ENCODE results near the gene TXLNA. TPM values are rescaled to one million over a fixed set of nuclear protein-coding genes. Genes with fewer than 3 reads are reported as not detected.

The TXLNA gene
- total RNA-seq, 1 donor from 2014 or later: 49.5 TPM

DNA sequence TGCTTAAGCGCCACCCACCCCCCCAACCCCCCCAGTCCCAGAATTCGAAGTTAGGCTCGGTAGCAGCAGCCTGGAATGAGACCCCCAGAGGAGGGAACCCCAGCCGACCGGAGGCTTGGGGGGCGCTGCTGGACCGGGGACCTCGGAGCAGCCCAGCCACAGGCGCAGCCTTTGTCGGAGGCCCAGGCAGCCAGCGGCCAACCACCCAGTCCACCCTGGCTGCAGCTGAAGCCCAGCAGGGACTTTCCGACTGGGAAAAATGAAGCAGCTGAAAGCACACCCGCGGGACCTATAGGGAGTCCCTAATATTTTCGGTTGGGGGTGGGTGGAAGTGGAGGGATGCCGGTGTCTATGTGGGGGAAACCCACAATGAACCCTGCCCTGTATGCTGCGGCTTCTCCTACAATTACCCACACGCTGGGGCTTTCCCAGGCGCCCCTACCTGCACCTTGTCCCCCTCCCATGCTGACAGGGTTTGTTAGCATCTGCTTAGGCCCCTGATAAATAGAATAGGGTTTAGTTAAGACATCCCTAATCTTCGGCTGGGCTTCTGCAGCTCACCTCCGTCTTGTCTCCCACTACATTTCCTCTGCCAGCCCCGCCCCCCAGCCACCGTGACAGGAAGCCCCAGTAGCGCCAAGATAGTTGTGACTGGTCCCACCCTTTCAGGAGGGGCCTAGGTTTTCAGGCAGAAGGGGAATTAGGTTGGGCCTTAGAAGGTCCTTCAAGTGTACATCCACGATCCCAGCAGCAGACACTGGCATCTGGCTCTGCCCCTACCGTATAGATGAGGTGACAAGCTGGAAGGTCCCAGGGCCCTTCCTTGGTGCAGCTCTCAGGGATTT, 21.8 kb downstream of the TXLNA start:
- intact Hi-C loops (cut with DNase I): no loop called here
- DNase-seq (ENCODE audit: low spot score) (peak; percentile 85), ATAC-seq (peak; percentile 51)

DNA sequence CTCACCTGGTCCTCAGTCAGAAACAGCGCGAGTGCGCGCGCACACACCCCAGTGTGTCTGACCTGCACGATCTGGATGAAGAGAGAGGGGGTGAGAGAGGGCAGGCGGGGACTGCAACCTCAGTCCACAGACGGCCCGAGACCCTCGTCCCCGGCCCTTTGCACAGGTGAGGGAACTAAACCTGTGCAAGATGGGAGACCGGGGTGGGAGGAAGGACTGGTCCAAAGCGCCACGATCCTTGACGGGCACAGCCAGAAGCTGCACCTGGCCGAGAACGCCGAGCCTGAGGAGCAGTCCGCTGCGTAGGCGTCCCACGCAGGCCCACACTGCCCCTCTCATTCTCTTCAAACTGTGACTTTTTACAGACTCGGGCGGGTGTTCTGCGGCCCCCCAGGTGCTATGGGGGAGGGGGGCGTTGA, 25.5 kb downstream of the TXLNA start:
- no peak for ATAC-seq
- intact Hi-C loops (cut with DNase I): no loop called here
- DNase-seq (ENCODE audit: low spot score): no peak

DNA sequence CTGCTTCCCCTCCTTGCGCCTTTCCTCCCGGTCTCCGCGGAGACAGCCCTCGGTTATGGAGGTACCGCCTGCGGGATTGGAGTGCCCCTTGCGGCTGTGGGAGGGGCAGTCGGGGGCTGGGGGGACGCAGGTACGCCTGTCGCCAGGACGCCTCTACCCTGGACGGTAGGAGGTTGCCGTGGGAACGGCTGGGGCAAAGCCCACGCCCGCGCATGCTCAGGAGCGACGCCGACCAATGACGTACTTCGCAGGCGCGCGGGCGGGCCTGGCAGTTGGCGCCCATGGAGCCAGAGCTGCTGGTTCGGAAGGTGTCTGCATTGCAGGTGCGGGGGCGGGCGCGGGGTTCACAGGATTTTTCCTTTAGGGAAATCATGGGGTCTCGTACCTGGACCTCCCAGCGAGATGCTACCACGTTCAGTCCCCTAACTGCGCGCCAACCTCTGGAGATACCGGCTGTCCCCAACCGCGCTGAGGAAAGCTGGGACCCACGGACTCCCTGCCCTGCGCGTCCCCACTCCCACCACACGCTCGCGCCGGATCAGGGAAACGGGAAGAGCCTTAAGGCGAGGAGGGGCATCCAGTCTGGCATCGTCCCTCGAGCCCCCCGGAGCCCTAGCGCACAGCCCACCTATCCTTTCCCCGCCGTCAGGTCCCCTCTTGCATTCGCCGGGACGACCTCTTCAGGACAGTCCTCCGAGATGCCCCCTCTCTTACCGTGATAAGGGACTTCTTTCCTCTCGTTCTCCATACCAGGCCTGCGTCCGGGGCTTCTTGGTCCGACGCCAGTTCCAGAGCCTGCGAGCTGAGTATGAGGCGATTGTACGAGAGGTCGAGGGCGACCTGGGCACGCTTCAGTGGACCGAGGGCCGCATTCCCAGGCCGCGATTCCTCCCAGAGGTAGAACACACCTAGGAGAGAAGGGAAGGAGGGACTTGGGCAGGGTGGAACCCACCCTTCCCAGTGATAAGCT, 26.2 kb downstream of the TXLNA start, which contains the start of gene IQCC:
Gene IQCC, plus strand, starts transcription at position 271 of the 970 bp plus-strand sequence. Its CDS starts 11 bp downstream, at position 282.
- peak; percentile 93 for DNase-seq (ENCODE audit: low spot score)
- intact Hi-C loops (cut with DNase I): no loop called here
- peak; percentile 90 for ATAC-seq

DNA sequence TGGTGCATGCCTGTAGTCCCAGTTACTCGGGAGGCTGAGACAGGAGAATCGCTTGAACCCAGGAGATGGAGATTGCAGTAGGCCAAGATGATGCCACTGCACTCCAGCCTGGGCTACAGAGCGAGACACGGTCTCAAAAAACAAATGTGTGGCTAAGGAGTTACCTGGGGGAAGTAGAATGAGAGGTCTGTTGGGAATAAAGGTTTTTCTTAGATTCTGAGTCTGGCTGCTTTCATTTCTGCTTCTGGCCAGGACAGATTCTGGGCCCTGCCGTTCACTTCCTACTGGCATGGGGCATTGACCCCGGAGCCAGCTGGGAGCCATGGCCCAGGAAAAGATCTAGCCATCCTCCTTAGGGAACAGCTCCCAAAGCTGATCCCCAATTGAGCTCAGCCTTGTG, 29.0 kb downstream of the TXLNA start:
- ATAC-seq (no peak), DNase-seq (ENCODE audit: low spot score) (no peak)
- intact Hi-C loops (cut with DNase I): no loop called here

DNA sequence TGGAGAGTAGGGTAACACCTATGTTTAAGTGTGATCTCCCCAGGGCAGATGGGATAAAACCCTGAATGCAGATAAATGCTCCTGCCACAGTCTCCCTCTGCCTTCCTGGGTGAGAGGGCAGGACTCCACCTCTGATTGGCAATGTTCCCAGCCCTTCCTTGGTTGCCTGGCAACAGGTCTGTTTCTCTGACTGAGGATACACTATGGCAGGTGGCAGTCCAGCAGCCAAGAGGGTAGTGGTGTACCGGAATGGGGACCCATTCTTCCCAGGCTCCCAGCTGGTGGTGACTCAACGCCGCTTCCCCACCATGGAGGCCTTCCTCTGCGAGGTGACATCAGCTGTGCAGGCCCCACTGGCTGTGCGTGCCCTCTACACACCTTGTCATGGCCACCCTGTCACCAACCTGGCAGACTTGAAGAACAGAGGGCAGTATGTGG, 29.4 kb downstream of the TXLNA start, which contains the start of gene DCDC2B:
Gene DCDC2B, plus strand, starts transcription at position 199 of the 438 bp plus-strand sequence. Its CDS starts 5 bp downstream, at position 204.
- intact Hi-C loops (cut with DNase I): no loop called here
- ATAC-seq (no peak), DNase-seq (ENCODE audit: low spot score) (no peak)

DNA sequence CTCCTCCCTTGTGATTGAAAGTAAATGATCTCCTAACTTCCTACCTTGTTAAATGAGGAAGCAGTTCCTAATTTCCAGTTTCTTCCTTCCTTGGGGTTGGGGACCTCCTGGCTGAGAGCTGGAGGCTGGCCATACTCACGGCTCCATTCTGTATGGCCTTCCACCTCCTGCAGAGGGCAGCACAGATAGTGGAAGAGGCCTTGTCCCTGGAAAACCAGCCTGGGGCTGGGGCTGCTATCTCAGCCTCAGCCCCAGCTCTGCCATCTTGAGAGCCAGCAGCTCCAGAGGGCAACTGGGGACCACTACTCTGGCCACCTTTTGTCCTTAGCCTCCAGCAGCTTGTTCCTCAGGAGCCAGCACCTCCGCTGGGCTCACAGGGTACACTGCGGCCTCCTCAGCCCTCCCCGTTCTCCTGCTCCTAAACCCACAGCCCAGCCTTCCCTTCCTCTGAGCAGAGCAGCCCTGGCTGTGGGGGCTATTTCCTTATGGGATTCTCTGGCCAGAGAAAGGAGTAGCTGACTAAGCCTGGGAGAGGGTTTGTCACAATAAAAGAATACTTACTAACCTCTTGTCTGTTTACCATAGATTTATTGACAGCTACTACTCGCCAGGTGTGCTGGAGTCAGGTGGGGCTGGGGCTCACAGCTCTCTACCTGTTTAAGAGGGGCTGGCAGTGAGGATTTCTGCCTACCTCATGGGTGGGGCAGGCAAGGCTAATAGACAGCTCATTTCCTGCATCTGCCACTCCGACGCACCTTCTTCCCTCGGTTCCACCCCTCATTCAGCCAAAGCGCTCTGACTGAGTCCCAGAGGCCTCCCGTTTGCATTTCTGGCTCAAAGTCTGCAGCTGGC, 36.4 kb downstream of the TXLNA start:
- DNase-seq (ENCODE audit: low spot score): no peak
- peak; percentile 66 for ATAC-seq
- intact Hi-C loops (cut with DNase I): no loop called here

DNA sequence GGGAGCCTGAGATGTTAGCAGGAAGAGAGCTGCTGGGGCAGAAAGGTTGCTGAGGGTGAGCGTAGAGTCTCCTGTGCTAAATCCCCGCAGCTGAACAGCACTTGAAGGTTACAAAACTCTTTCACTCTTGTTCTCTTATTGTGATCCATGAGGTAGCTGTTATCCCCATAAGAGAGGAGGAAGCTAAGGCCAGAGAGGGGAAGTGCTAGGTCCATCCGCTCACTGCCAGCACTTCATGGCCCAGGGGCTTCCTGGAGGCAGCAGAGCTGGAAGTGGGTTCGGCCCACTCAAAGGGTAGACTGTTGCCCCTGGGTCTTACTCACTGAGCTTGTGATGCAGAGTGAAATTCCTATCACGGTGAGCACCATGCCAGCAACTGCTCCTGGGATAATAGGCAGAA, 37.1 kb downstream of the TXLNA start:
- intact Hi-C loops (cut with DNase I): no loop called here
- DNase-seq (ENCODE audit: low spot score) (no peak), ATAC-seq (no peak)

DNA sequence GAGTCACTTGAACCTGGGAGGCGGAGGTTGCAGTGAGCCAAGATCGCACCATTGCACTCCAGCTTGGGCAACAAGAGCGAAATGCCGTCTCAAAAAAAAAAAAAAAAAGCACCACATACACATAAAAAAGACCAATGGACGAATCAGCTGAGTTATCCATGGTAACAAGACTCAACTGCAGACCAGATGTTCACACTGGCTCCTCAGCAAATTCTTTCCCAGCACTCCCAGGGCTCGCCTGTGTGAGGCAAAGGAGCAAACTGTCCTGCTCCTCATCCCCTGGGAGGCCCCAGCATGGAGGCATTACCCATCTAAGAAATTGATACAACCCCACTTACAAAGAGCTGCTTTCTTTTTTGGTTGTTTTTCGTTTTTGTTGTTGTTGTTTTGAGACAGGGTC, 39.5 kb downstream of the TXLNA start:
- intact Hi-C loops (cut with DNase I): no loop called here
- no peak for ATAC-seq
- DNase-seq (ENCODE audit: low spot score): no peak

DNA sequence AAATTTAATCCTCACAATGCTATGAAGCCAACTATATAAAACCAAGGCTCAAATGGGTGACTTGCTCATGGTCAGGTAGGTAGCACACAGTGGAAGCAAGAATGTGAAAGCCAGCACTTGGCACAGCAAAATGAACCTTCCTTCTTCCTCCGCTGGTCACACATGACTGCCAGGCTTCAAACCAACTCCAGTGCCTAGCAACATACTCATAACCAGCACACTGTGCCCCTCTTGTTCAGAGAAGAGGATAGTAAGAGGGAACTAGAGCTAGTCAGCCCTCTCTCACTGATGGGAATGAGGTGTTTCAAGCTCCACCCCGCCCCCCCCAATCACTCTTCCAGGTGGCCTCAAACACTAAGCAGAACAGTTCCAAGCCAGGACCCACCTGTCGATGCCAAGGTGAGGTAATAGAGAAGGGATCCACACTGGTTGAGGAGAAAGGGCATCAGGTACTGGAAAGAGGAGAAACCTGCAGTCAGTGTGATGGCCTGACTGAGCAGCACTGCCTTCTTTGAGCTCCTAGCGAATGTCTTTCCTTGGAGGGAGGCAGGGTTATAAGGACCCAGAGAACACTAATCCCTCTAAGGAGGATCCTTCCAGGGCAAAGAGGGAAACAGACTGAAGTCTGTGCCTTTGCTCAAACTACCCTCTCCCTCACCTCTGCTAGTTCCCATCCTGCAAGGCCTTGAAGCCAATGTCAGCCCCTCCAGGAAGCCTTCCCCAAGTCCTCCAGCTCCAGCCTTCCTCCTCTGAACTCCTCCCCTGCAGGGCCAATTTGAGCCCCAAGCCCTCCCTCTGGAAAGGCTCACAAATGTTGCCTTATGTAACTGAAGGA, 41.5 kb downstream of the TXLNA start:
- DNase-seq (ENCODE audit: low spot score) (no peak), ATAC-seq (no peak)
- intact Hi-C loops (cut with DNase I): no loop called here

DNA sequence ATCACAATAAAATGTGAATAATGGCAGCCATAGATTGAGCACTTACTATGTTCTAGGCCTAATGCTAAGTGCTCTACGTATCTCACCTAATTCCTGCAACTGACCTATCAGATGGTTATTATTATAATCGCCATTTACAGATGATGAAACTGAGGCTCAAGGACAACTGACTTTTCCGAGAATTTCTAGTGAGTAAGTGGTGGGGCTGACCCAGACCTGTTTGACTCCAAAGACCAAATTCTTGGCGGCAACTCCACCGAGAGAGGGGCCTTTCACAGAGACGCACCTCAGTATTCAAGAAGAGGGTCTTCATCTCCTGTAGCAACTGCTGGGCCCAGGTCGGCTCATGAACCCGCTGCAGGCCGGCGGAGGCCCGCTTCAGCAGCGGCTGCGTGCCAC, 42.1 kb downstream of the TXLNA start:
- intact Hi-C loops (cut with DNase I): no loop called here
- DNase-seq (ENCODE audit: low spot score) (no peak), ATAC-seq (no peak)

DNA sequence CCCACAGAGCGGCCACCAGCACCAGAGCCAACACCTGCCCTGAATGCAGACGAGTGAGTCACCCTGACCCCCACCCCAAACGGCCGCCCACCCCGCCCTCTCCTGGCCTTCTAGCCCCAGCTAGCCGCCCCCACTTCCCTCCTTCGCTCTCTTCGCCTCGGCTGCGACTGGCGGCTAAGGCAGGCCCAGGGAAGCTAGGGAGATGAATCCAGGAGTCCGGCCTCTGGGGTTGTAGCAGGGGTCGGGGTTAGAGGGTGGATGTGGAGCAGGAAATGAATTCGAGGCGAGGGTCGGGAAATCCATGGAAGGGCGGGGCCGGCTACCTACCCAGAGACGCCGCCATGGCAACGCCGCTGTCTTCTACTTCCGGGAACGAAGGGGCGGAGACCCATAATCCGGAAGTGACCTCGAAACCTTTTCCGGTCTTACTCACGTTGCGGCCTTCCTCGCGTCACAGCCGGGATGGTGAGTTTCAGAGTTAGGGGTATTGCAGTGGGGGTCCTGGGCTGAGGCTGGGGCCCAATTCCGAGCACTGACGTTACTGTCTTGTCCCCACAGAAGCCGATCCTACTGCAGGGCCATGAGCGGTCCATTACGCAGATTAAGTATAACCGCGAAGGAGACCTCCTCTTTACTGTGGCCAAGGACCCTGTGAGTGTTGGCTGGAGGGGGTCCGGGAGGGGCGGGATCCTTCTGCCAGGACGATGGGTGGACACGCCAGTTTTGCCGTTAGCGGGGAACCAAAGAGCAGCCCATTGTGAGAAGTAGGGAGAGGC, 42.7 kb downstream of the TXLNA start, which contains the start of the genes EIF3I and TMEM234:
Gene EIF3I, plus strand, starts transcription at position 428 of the 776 bp plus-strand sequence. Its CDS starts 35 bp downstream, at position 463.
Gene TMEM234, minus strand, starts transcription at position 374 of the 776 bp plus-strand sequence. Its CDS starts 31 bp downstream, at position 343.
- intact Hi-C loops (cut with DNase I): no loop called here
- peak; percentile 95 for DNase-seq (ENCODE audit: low spot score)
- ATAC-seq: peak; percentile 98

DNA sequence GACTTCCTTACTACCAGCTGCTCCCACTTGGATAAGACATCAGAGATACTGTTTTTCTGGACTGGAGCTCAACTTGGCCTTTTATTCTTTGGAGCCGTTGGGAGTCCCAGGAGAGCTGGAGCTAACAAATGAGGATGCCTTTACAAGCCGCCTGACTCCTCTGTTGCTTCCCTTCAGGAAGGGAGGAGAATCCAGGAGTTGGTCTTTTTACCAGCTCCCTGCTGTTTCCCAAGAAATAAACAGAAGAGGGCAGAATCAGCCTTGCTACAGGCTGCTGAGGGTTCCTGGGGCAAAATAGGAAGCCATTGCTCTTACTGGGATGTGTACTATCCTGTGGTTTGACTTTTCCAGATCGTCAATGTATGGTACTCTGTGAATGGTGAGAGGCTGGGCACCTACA, 44.2 kb downstream of the TXLNA start:
- DNase-seq (ENCODE audit: low spot score) (no peak), ATAC-seq (no peak)
- intact Hi-C loops (cut with DNase I): no loop called here

DNA sequence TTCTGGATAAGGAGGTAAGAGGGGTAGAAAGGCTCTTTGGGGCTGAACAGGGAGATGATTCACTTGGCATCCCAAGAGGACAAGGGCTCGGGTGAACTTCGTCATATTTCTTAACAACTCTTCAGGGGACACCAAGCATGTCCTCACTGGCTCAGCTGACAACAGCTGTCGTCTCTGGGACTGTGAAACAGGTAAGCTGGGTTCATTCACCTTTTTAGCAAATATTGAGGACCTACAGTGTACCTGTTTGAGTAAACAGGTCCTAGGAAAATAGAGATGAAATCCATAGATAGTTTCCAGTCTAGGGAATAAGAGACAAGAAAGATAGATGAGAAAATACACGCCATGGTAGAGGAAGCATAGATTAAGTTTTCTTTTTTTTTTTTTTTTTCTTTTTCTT, 44.8 kb downstream of the TXLNA start:
- ATAC-seq (no peak), DNase-seq (ENCODE audit: low spot score) (no peak)
- intact Hi-C loops (cut with DNase I): no loop called here

DNA sequence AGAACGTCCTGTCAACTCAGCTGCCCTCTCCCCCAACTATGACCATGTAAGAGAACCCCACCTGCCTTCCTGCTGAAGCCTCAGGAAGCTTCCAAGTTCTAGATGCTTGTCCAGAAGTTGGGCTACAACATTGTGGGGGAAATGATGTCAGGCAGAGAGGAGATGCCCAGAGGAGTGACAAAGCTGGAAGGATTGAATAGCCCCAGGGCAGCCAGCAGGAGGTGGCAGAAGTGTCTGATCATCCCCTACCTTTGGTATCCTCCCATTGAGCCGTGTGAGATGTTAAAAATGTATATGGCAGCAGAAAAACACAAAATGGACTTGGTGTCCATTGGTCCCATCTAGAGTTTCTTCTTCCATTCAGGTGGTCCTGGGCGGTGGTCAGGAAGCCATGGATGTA, 49.3 kb downstream of the TXLNA start:
- intact Hi-C loops (cut with DNase I): no loop called here
- no peak for ATAC-seq
- DNase-seq (ENCODE audit: low spot score): no peak

DNA sequence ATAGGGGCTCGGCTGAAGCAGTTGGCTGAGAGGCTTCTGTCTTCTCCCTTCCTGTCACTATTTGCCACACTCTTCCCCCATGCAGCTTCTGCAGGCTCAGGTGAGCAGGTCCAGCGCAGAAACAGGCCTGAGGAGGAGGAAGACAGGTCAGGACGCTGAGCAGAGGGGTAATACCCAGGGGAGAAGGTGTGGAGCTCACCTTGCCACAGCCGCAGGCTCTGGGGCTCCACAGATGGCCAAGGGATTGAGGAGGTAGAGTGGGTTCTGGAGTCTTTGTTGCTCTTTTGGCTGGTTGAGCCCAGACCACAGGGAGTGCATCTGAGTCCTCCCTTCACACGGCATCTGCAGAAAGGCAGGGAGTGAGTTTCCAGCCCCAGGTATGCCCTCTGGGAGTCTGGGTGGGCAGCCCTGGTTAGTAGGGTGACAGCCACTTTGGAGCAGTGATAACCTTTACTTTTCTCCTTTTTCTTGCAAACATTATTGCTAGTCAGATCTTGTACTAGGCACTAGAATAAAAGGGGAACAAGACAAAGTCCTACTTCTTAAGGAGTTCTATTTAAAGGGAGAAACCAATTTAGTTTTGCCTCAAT, 52.5 kb downstream of the TXLNA start:
- DNase-seq (ENCODE audit: low spot score) (no peak), ATAC-seq (no peak)
- intact Hi-C loops (cut with DNase I): no loop called here

DNA sequence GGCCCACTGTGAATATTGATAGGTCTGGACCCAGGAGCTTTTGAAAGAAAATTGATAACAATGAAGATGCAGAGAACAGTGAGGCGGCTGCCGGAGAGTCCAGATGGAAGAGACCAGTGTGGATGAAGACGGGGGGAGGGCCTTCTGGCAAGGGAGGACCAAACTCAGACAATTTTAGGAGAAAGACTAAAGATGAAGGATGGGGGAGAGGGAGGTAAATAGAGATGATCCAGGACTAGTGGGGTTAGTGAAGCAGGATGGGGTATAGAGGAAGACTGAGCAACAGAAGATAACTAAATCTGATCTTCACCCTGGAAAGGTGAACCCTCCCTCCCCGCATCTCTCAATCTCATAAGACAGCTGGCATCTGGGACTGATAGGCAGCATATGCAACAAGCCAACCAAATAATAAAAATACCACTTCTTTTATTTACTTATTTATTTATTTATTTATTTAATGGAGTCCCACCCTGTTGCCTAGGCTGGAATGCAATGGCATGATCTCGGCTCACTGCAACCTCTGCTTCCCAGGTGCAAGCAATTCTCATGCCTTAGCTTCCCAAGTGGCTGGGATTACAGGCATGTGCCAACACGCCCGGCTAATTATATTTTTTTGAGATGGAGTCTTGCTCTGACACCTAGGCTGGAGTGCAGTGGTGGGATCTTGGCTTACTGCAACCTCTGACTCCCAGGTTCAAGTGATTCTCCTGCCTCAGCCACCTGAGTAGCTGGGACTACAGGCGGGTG, 53.3 kb downstream of the TXLNA start:
- no peak for ATAC-seq
- no peak for DNase-seq (ENCODE audit: low spot score)
- intact Hi-C loops (cut with DNase I): no loop called here

Data from sciatic nerve (tissue), 2 donors.